Dedifferentiated amniotic fluid mesenchymal stem cell (primary cell): ENCODE measurements around the gene LAPTM5.

Experiments
- DNase-seq: peaks from one replicate; pipeline ENCODE4 v3.0.0-alpha.2; 2016; ENCODE audit errors: extremely low spot score

Gene LAPTM5

GRCh38 chr1:30787266-30787665 is 29.7 kb upstream of the LAPTM5 start:
- no peak for DNase-seq

GRCh38 chr1:30786264-30786991 is 28.9 kb upstream of the LAPTM5 start:
- DNase-seq, result no peak

DNA sequence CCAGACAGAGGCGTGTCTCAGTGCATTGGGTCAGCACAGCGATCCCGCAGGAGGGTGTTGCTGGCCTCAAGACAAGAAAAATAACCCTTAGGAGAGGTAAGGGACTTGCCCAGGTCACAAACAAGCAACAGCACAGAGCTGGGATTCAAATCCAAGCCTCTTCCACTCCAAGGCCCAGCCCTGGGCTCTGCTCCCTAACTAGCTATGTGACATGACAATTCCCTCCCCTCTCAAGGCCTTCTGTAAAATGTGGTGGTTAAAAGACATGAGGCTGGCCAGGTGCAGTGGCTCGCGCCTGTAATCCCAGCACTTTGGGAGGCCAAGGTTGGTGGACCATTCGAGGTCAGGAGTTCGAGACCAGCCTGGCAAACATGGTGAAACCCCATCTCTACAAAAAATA is 28.1 kb upstream of the LAPTM5 start:
- no peak for DNase-seq

- DNase-seq, result no peak
Measured at GRCh38 chr1:30785181-30785580, 27.6 kb upstream of the LAPTM5 start.

DNA sequence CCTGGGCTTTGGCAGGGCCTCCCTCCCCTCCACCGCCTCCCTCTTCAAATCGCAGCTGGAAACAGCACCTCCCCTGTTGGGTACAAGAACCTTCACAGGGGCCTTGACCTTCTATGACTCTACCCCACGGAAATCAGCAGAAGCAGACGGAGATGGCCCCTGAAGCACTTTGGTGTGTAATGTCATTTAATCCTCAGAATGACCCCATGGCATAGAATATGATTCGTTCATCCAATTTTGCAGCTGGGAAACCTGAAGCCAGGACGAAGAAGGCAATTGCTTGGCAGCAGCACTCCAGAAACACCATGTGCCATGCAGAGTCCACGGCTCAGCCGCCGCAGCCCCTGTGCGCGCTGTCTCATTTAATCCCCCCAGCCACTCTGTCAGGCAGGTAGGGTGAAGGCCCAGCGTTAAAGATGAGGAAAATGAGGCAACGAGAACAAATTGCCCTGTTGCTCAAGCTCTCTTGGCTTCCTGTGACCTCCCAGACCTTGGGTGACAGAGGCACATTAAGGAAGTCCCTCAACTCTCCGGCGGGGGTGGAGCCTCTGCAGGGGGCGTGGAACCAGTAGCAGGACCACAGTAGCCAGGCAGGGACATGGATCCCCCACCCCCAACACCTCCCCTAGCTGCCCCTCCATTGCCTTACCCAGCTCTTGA is 25.8 kb upstream of the LAPTM5 start:
- no peak for DNase-seq

- DNase-seq, result peak; percentile 64
Measured at GRCh38 chr1:30782361-30783255, 25.0 kb upstream of the LAPTM5 start.

DNA sequence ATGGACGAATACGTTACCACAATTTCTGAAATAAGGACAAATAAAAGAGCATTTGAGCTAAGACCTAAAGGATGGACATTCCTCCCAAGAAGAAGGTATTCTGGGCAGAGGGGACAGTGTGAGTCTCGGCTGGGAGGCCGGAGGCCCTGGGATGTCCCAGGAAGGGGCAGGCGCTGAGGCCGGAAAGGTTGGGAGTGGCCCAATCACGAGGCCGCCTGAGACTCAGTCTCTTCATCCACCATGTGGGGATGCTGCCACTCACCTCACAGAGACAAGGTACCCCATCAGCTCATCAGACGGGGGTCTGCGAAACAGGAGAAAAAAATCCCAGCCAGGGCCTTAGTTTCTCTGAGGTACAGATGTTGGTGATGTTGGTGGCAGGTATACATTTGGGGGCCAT is 24.3 kb upstream of the LAPTM5 start:
- no peak for DNase-seq

DNA sequence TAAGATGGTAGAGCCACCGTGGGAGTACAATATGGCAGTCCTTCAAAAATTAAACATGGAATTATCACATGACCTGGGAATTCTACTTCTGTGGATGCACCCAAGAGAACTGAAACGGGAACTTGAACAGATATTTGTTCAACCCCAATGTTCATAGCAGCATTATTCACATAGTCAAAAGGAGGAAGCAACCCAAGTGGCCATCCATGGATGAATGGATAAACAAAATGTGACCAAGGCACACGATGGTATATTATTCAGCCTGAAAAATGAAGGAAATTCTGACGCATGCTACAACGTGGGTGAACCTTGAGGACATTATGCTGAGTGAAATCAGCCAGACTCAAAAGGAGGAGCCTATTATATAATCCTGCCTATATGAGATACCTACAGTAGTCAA is 22.8 kb upstream of the LAPTM5 start:
- no peak for DNase-seq

GRCh38 chr1:30779294-30780071 is 21.9 kb upstream of the LAPTM5 start:
- DNase-seq, result peak; percentile 40

DNA sequence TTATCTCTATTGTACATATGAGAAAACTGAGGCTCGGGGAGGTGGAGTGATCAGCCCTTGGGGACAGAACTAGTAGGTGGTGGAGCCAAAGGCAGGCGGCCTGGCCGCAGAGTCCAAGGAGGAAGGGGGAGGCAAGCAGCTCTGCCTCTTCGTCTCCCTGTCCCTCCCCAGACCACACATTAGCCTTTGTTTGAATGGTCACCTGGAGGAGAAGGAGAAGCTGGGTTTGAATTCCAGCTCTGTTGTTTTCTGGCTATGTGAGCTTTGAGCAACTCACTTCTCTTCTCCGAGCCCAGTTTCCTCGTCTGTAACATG is 21.4 kb upstream of the LAPTM5 start:
- no peak for DNase-seq

DNA sequence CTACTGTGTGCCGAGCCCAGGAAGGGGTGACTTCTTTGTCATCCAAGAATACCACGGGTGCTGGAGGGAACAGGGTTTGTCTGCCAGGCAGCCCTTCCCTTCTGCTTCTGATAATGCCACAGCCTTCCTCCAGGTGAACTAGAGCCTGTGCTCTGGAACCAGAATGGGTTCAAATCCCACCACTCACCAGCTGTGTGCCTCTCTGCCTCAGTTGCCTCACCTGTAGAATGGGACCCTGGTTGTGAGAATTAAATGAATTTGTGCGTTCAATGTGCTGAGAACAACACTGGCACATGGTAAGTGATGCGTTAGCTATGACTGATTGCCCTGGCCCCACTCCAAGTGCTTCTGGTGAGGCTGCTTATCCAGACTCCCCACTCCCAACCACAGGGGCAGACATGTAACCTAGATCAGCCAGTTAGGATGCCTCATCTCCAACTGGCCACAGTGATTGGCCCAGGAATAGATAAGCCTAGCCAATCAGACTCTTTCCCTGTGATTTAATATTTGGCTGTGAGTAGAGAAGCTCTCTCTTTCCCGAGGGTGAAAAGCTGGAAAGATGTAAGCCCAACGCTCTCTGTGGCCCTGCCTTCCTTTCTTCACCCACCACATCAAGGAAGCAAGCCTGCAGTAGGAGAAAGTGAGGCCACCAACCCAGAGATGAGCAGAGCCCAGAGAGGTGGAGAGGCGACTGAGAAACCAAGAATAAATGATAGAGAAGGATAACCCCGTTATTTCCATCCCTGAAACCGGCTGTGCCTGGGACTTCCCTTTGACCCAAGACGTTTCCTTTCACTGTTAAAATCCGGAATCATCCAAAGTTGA is 20.8 kb upstream of the LAPTM5 start:
- no peak for DNase-seq

DNA sequence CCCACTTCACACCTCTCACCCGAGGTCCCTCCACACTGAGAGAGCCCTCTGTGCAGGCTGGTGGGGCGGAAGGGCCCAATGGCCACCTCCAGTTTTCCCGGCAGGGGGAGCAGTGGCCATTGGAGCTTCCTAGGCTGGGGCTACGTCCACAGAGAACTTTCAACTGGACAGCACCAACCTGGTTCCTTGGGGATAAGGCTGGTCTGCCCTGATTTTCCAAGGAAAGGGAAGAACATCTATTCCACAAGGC is 20.3 kb upstream of the LAPTM5 start:
- no peak for DNase-seq

DNA sequence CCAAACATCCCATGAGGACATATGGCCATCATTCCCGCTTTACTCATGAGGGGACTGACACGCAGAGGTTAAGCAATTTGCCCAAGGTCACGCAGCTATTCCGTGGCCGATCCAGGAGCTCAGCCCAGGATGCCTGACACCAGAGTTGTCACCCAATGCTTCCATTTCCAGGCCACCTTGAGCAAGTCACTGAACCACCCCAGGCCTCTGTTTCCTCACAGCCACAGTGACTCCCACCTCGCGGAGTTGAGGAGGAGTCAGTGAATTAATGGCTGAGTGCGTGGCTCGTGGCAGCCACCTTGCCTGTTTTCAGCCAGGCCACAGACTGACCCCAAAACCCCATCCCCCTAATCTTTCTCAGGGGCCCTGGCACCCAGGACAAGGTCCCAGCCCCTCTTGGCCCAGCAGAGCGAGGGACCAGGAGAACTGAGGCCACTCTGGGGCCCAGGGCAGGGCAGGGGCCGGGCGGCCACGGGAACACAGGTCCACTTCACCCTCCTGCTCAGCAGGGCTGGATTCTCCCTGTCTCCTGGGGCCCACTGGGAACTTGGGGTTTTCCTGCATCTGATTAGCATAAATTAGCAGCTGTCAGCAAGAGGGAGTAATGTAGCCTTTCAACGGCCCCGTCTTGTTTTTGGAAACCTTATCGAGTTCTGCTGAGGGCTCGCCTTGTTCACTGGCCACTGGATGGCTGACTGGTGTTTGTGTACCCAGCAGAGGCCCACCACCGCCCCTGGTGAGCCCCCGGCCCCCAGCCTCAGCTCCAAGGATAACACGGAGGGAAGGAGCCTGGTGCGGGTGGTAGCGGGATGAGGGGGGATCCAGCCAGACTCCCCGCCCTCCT is 19.7 kb upstream of the LAPTM5 start:
- no peak for DNase-seq

GRCh38 chr1:30776097-30777059 is 18.8 kb upstream of the LAPTM5 start:
- DNase-seq, result no peak

DNA sequence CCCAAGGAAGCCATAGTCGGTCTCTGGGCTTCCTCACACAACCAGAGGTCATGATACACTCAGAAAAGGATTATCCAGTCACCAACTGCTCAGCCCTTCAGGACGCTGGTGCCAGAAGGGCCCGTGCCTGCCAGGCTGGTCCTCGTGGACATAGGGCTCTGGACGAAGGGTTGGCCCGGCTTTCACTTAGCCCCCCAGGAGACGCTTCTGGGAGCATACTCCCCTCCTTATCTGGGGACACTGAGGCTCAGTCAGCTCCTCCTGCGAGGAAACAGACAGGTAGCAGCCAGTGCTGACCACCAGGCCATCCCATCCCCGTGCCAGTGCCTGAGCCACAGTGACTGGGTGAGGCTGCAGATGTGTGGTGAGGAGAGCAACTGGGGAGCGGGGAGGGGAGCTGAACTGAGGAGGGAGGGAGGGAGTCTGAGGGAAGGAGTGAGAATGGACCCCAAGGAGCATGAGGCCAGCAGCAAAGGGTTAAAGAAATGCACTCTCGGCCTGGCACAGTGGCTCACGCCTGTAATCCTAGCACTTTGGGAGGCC is 17.9 kb upstream of the LAPTM5 start:
- DNase-seq, result no peak

DNA sequence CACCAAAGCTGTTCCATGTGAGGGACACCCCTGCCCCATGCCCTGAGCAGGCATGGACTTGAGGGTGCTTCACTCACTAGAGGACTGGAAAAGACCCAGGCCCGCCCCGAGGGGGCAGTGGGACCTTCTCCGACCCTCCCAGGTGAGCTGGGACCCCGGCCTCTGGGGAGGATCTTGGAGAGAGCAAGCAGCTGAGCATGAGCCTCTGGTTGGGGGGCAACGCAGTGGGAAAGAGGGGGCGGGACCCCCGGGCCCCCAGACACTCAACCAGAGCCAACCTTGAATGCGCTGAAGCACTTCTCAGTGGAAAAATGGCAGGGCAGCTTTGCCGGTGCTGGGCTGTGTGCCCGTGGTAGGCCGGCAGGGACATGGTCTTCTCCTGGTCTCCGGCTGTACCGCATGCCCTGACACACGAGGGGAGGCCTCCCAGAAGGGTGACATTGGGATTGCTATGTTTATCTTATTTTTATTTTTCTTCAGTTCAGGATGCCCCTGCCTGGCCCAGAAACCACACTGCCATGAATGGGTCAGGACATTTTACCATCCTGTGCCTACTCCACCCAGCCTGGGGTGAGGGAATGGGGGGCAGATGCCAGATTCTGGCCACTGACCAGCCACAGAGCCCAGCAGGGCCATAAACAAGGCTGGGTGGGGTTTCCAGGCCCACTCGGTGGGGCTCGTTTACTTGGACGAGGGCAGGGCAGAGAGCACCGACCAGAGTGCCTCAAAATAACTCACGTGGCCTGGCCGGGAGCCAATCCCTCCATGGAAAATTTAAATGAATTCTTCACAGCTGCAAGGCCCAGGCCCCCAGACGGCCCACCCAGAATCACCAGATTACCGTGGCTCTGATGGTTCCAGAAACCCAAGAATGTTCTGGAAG is 17.2 kb upstream of the LAPTM5 start:
- no peak for DNase-seq

DNA sequence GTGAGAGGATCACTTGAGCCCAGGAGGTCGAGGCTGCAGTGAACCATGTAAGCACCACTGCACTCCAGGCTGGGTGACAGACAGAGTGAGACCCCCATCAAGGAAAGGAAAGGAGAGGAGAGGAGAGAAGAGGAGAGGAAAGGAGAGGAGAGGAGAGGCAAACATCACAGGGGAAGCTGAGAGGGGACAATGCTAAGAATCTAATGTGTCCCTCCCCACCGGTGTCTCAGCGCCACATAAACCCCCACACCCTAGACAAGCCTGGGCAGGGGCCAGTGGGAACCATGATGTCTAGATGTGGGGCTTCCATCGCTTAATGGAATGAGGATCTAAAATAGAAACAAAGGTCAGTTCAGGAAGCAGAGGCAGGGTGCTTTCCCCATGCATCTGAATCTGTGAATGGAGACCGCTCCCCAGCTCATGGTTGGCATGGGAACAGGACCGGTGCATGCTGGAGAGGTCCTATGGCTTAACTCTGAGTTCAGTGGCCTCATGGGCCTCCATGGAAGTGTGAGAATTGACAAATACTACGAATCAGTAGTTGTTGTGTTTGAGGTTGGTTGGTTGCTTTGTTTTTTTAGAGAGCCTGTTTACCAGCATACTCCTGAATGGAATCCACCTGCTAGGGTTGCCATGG is 16.3 kb upstream of the LAPTM5 start:
- DNase-seq, result no peak

- DNase-seq, result no peak
Measured at GRCh38 chr1:30771005-30771404, 13.4 kb upstream of the LAPTM5 start.
